ENCODE results near the gene MBIP. TPM values are rescaled to one million over a fixed set of nuclear protein-coding genes. Genes with fewer than 3 reads are reported as not detected.

MBIP gene
- polyA plus RNA-seq, 4 donors, result 12.9 to 30.8 (median 22.0) TPM

Other genes with a start within 250 kb of the MBIP start
- not detected for gene PTCSC3, start 143.9 kb downstream of the MBIP start, polyA plus RNA-seq
- gene NKX2-1, start 199.6 kb upstream of the MBIP start, polyA plus RNA-seq, result under 1 TPM in 1 of 4 donors, not detected in 3; 0.45 TPM

Measured in small intestine (tissue), 4 donors.